Head of caudate nucleus (tissue), 42 donors: ENCODE results near the gene ABI3.

Experiments
- DNase-seq, 42 donors: peaks; one replicate each; pipeline versions ENCODE4 v3.0.0 to v3.0.0-alpha.2; 2020 to 2021; ENCODE audit warnings: mixed read lengths in 7 of 42
- intact Hi-C: fragments of 100-400 bp; cut with DNase I; formaldehyde crosslinking; loops from one replicate; pipeline ENCODE4 v1.15.0; 2022

ABI3 gene

GRCh38 chr17:49267912-49268311 lies 57.4 kb downstream of the ABI3 start:
- intact Hi-C loops: no loop called here
- no peak for DNase-seq

- intact Hi-C loops: no loop called here
- no peak for DNase-seq
Observed at GRCh38 chr17:49269356-49269755, 58.8 kb downstream of the ABI3 start.
